ENCODE results near the gene SAMSN1. TPM values are rescaled to one million over a fixed set of nuclear protein-coding genes. Genes with fewer than 3 reads are reported as not detected.

Gene SAMSN1
- total RNA-seq = 149 TPM

GRCh38 chr21:14545906-14546480 is at the start of gene SAMSN1:
TSS of gene SAMSN1 (minus strand) at chr21:14546315. CDS start at chr21:14546261, 54 bp downstream.
- H3K4me3 ChIP-seq (ENCODE audit: low read length) = peak within 1 kb of the TSS; percentile 49
- peaks cover 54% of the 10 kb centered on the region for H3K4me1 ChIP-seq (ENCODE audit: insufficient read depth, low read length)
- H3K27me3 ChIP-seq (ENCODE audit: insufficient read depth, low read length) = no peaks in the 10 kb centered on the region
- H3K9me3 ChIP-seq (ENCODE audit: low read depth, low read length) = no peaks in the 10 kb centered on the region

GRCh38 chr21:14595449-14595848 is 49.3 kb upstream of the SAMSN1 start:
- Histone ChIP-seq H3K9me3 (ENCODE audit: low read depth, low read length) (no peaks in the 10 kb centered on the region), H3K4me1 (ENCODE audit: insufficient read depth, low read length) (peaks cover 17% of the 10 kb centered on the region), H3K27me3 (ENCODE audit: insufficient read depth, low read length) (no peaks in the 10 kb centered on the region), H3K4me3 (ENCODE audit: low read length) (no peak overlapping the region)

- no peaks in the 10 kb centered on the region for H3K9me3 ChIP-seq (ENCODE audit: low read depth, low read length)
- no peak overlapping the region for H3K4me3 ChIP-seq (ENCODE audit: low read length)
- H3K27me3 ChIP-seq (ENCODE audit: insufficient read depth, low read length) = no peaks in the 10 kb centered on the region
- H3K4me1 ChIP-seq (ENCODE audit: insufficient read depth, low read length) = peaks cover 21% of the 10 kb centered on the region
These were observed 48.9 kb upstream of the SAMSN1 start for GRCh38 chr21:14594967-14595366.

GRCh38 chr21:14593230-14593629 is 47.1 kb upstream of the SAMSN1 start:
- H3K4me3 ChIP-seq (ENCODE audit: low read length) = no peak overlapping the region
- no peaks in the 10 kb centered on the region for H3K27me3 ChIP-seq (ENCODE audit: insufficient read depth, low read length)
- H3K9me3 ChIP-seq (ENCODE audit: low read depth, low read length) = no peaks in the 10 kb centered on the region
- H3K4me1 ChIP-seq (ENCODE audit: insufficient read depth, low read length) = peaks cover 21% of the 10 kb centered on the region

GRCh38 chr21:14592296-14593000 is 46.3 kb upstream of the SAMSN1 start:
- Histone ChIP-seq H3K27me3 (ENCODE audit: insufficient read depth, low read length) (no peaks in the 10 kb centered on the region), H3K4me3 (ENCODE audit: low read length) (no peak overlapping the region), H3K9me3 (ENCODE audit: low read depth, low read length) (no peaks in the 10 kb centered on the region)

GRCh38 chr21:14591882-14592281 is 45.8 kb upstream of the SAMSN1 start:
- Histone ChIP-seq H3K4me1 (ENCODE audit: insufficient read depth, low read length) (peaks cover 21% of the 10 kb centered on the region), H3K27me3 (ENCODE audit: insufficient read depth, low read length) (no peaks in the 10 kb centered on the region), H3K9me3 (ENCODE audit: low read depth, low read length) (no peaks in the 10 kb centered on the region), H3K4me3 (ENCODE audit: low read length) (no peak overlapping the region)

More at GRCh38 chr21:14592296-14593000, 46.3 kb upstream of the SAMSN1 start:
- peaks cover 21% of the 10 kb centered on the region for H3K4me1 ChIP-seq (ENCODE audit: insufficient read depth, low read length)

- Histone ChIP-seq H3K9me3 (ENCODE audit: low read depth, low read length) (no peaks in the 10 kb centered on the region), H3K4me1 (ENCODE audit: insufficient read depth, low read length) (peaks cover 21% of the 10 kb centered on the region), H3K4me3 (ENCODE audit: low read length) (no peak overlapping the region), H3K27me3 (ENCODE audit: insufficient read depth, low read length) (no peaks in the 10 kb centered on the region)
These were observed 45.3 kb upstream of the SAMSN1 start for GRCh38 chr21:14591377-14591776.

- H3K4me3 ChIP-seq (ENCODE audit: low read length) = no peak overlapping the region
- H3K4me1 ChIP-seq (ENCODE audit: insufficient read depth, low read length) = peaks cover 24% of the 10 kb centered on the region
- no peaks in the 10 kb centered on the region for H3K9me3 ChIP-seq (ENCODE audit: low read depth, low read length)
- no peaks in the 10 kb centered on the region for H3K27me3 ChIP-seq (ENCODE audit: insufficient read depth, low read length)
These were observed 43.9 kb upstream of the SAMSN1 start for GRCh38 chr21:14589855-14590563.

GRCh38 chr21:14587266-14587665 is 41.2 kb upstream of the SAMSN1 start:
- Histone ChIP-seq H3K27me3 (ENCODE audit: insufficient read depth, low read length) (no peaks in the 10 kb centered on the region), H3K9me3 (ENCODE audit: low read depth, low read length) (no peaks in the 10 kb centered on the region), H3K4me1 (ENCODE audit: insufficient read depth, low read length) (peaks cover 25% of the 10 kb centered on the region), H3K4me3 (ENCODE audit: low read length) (no peak overlapping the region)

- no peaks in the 10 kb centered on the region for H3K9me3 ChIP-seq (ENCODE audit: low read depth, low read length)
- no peaks in the 10 kb centered on the region for H3K27me3 ChIP-seq (ENCODE audit: insufficient read depth, low read length)
- no peak overlapping the region for H3K4me3 ChIP-seq (ENCODE audit: low read length)
- H3K4me1 ChIP-seq (ENCODE audit: insufficient read depth, low read length) = peaks cover 11% of the 10 kb centered on the region
These were observed 39.0 kb upstream of the SAMSN1 start for GRCh38 chr21:14585122-14585521.

GRCh38 chr21:14584357-14585095 is 38.4 kb upstream of the SAMSN1 start:
- no peaks in the 10 kb centered on the region for H3K27me3 ChIP-seq (ENCODE audit: insufficient read depth, low read length)
- H3K4me3 ChIP-seq (ENCODE audit: low read length) = no peak overlapping the region
- peaks cover 10% of the 10 kb centered on the region for H3K4me1 ChIP-seq (ENCODE audit: insufficient read depth, low read length)
- H3K9me3 ChIP-seq (ENCODE audit: low read depth, low read length) = no peaks in the 10 kb centered on the region

GRCh38 chr21:14583629-14584255 is 37.6 kb upstream of the SAMSN1 start:
- no peaks in the 10 kb centered on the region for H3K9me3 ChIP-seq (ENCODE audit: low read depth, low read length)
- H3K4me3 ChIP-seq (ENCODE audit: low read length) = no peak overlapping the region
- no peaks in the 10 kb centered on the region for H3K27me3 ChIP-seq (ENCODE audit: insufficient read depth, low read length)
- H3K4me1 ChIP-seq (ENCODE audit: insufficient read depth, low read length) = peaks cover 10% of the 10 kb centered on the region

GRCh38 chr21:14582934-14583628 is 37.0 kb upstream of the SAMSN1 start:
- H3K4me1 ChIP-seq (ENCODE audit: insufficient read depth, low read length) = peaks cover 10% of the 10 kb centered on the region
- no peaks in the 10 kb centered on the region for H3K27me3 ChIP-seq (ENCODE audit: insufficient read depth, low read length)
- H3K4me3 ChIP-seq (ENCODE audit: low read length) = no peak overlapping the region
- no peaks in the 10 kb centered on the region for H3K9me3 ChIP-seq (ENCODE audit: low read depth, low read length)

- Histone ChIP-seq H3K4me1 (ENCODE audit: insufficient read depth, low read length) (peaks cover 10% of the 10 kb centered on the region), H3K9me3 (ENCODE audit: low read depth, low read length) (no peaks in the 10 kb centered on the region), H3K4me3 (ENCODE audit: low read length) (no peak overlapping the region), H3K27me3 (ENCODE audit: insufficient read depth, low read length) (no peaks in the 10 kb centered on the region)
These were observed 35.9 kb upstream of the SAMSN1 start for GRCh38 chr21:14581902-14582457.

Data from mononuclear cell (primary cell).